WTC11 (cell line): Measurements from ENCODE around the gene VWA8. TPM values are rescaled to one million over a fixed set of nuclear protein-coding genes. Genes with fewer than 3 reads are reported as not detected.

Source experiments
- ATAC-seq: fragments of 200-7000 bp; cut with Tn5 transposase; 2 replicates; pipeline ENCODE4 v1.10.0; 2021; ENCODE audit warnings: mild to moderate bottlenecking, moderate library complexity
- CTCF ChIA-PET: fragments of 300-600 bp; sonication (Branson Sonifier 250); formaldehyde crosslinking; loops from one replicate; lab custom pipeline; 2021; ENCODE audit warnings: antibody characterized with exemption; lab: Charles Lee
- POLR2A ChIA-PET: fragments of 350-600 bp; sonication (Branson Sonifier 250); formaldehyde crosslinking; loops from one replicate; lab custom pipeline; 2021; ENCODE audit warnings: antibody characterized with exemption; lab: Charles Lee
- DNase-seq: peaks from one replicate; pipeline ENCODE4 v3.0.0; 2021; ENCODE audit warnings: low spot score
- H3K27ac Mint-ChIP-seq: 2 replicates; pipeline ENCODE4 v1.8.0; 2021; ENCODE audit warnings: mixed read lengths
- H3K27me3 Mint-ChIP-seq: 2 replicates; pipeline ENCODE4 v1.8.0; 2021; ENCODE audit warnings: low read depth, mild to moderate bottlenecking, moderate library complexity, mixed read lengths
- H3K36me3 Mint-ChIP-seq: 2 replicates; pipeline ENCODE4 v1.8.0; 2021; ENCODE audit warnings: mixed read lengths
- H3K4me1 Mint-ChIP-seq: 2 replicates; pipeline ENCODE4 v1.8.0; 2022; ENCODE audit warnings: mixed read lengths
- H3K4me3 Mint-ChIP-seq: 2 replicates; pipeline ENCODE4 v1.8.0; 2021; ENCODE audit warnings: mild to moderate bottlenecking, moderate library complexity, mixed read lengths
- H3K9me3 Mint-ChIP-seq: 2 replicates; pipeline ENCODE4 v1.8.0; 2021; ENCODE audit warnings: mixed read lengths
- ETV6 ChIP-seq: sonication (generic); formaldehyde crosslinking; IDR thresholded peaks from 2 replicates; pipeline ENCODE4 v1.8.1; 2022; ENCODE audit warnings: mild to moderate bottlenecking, missing genetic modification reagents
- GTF2I ChIP-seq: fragments of 250-450 bp; sonication (Bioruptor Pico); conservative IDR thresholded peaks from 2 replicates; pipeline ENCODE4 v1.4.0; 2021; ENCODE audit warnings: mild to moderate bottlenecking
- MYBL2 ChIP-seq: sonication (generic); formaldehyde crosslinking; IDR thresholded peaks from 2 replicates; pipeline ENCODE4 v1.8.1; 2023; ENCODE audit warnings: mild to moderate bottlenecking, moderate library complexity, missing genetic modification reagents
- SMAD4 ChIP-seq: sonication (generic); formaldehyde crosslinking; IDR thresholded peaks from 2 replicates; pipeline ENCODE4 v1.8.0; 2022; ENCODE audit warnings: mild to moderate bottlenecking, missing genetic modification reagents
- SOX15 ChIP-seq: fragments of 250-450 bp; sonication (Bioruptor Pico); IDR thresholded peaks from 2 replicates; pipeline ENCODE4 v1.9.0; 2021; ENCODE audit warnings: mild to moderate bottlenecking
- TP53 ChIP-seq: sonication (generic); formaldehyde crosslinking; IDR thresholded peaks from 2 replicates; pipeline ENCODE4 v1.8.1; 2023; ENCODE audit warnings: mild to moderate bottlenecking, missing genetic modification reagents
- ZNF317 ChIP-seq: sonication (generic); formaldehyde crosslinking; IDR thresholded peaks from 2 replicates; pipeline ENCODE4 v1.8.1; 2023; ENCODE audit warnings: low read depth, mild to moderate bottlenecking, moderate library complexity, missing genetic modification reagents, borderline replicate concordance
- ZNF416 ChIP-seq: fragments of 250-450 bp; sonication (Bioruptor Pico); IDR thresholded peaks from 2 replicates; pipeline ENCODE4 v1.9.0; 2021; ENCODE audit warnings: mild to moderate bottlenecking, inconsistent platforms
- total RNA-seq: library from RNA; stranded (reverse); gene quantifications from 3 replicates; pipeline ENCODE4 v1.2.3, GENCODE V29; 2021
- TF ChIP-seq, protein P1 (sequence below): sonication (generic); formaldehyde crosslinking; IDR thresholded peaks from 2 replicates; pipeline ENCODE4 v1.8.1; 2023; ENCODE audit warnings: mild to moderate bottlenecking, missing genetic modification reagents
- TF ChIP-seq, protein P2 (sequence below): sonication (generic); formaldehyde crosslinking; IDR thresholded peaks from 2 replicates; pipeline ENCODE4 v1.8.1; 2023; ENCODE audit warnings: mild to moderate bottlenecking, missing genetic modification reagents, moderate library complexity
- TF ChIP-seq, protein P3 (sequence below): sonication (generic); formaldehyde crosslinking; IDR thresholded peaks from 2 replicates; pipeline ENCODE4 v1.8.0; 2023; ENCODE audit warnings: mild to moderate bottlenecking, missing genetic modification reagents
- TF ChIP-seq, protein P4 (sequence below): fragments of 200-600 bp; IDR thresholded peaks from 2 replicates; pipeline ENCODE4 v1.8.0; 2022; ENCODE audit warnings: antibody characterized with exemption

Gene VWA8
- total RNA-seq, 1 experiment from 2014 or later = 19.9 TPM

DNA sequence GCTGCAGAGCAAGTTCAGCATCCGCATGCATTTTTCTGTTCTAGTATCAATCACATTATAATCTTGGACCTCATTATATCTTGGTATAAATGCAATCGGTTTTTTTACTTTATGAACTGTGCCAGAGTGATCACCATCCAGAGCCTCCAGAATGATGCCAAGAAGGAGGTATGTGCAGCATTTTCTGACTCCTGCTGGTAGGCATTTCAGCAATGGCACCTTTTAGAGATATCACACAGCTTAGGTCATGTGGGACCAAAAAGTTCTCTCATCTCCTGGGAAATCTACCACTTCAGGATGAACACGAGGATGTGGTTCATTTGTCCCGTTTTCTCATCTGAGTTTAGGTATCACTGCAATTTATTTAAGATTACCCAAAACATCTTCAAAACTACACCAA lies 220.4 kb downstream of the VWA8 start (continued):
- TF ChIP-seq, protein P1, sequence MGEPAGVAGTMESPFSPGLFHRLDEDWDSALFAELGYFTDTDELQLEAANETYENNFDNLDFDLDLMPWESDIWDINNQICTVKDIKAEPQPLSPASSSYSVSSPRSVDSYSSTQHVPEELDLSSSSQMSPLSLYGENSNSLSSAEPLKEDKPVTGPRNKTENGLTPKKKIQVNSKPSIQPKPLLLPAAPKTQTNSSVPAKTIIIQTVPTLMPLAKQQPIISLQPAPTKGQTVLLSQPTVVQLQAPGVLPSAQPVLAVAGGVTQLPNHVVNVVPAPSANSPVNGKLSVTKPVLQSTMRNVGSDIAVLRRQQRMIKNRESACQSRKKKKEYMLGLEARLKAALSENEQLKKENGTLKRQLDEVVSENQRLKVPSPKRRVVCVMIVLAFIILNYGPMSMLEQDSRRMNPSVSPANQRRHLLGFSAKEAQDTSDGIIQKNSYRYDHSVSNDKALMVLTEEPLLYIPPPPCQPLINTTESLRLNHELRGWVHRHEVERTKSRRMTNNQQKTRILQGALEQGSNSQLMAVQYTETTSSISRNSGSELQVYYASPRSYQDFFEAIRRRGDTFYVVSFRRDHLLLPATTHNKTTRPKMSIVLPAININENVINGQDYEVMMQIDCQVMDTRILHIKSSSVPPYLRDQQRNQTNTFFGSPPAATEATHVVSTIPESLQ = no peak
- no peak for TF ChIP-seq SOX15
- TF ChIP-seq ZNF317 (CRISPR knock-in tag) = no peak
- TF ChIP-seq TP53 = no peak
- TF ChIP-seq, protein P2, sequence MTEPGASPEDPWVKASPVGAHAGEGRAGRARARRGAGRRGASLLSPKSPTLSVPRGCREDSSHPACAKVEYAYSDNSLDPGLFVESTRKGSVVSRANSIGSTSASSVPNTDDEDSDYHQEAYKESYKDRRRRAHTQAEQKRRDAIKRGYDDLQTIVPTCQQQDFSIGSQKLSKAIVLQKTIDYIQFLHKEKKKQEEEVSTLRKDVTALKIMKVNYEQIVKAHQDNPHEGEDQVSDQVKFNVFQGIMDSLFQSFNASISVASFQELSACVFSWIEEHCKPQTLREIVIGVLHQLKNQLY (CRISPR knock-in tag) = no peak

DNA sequence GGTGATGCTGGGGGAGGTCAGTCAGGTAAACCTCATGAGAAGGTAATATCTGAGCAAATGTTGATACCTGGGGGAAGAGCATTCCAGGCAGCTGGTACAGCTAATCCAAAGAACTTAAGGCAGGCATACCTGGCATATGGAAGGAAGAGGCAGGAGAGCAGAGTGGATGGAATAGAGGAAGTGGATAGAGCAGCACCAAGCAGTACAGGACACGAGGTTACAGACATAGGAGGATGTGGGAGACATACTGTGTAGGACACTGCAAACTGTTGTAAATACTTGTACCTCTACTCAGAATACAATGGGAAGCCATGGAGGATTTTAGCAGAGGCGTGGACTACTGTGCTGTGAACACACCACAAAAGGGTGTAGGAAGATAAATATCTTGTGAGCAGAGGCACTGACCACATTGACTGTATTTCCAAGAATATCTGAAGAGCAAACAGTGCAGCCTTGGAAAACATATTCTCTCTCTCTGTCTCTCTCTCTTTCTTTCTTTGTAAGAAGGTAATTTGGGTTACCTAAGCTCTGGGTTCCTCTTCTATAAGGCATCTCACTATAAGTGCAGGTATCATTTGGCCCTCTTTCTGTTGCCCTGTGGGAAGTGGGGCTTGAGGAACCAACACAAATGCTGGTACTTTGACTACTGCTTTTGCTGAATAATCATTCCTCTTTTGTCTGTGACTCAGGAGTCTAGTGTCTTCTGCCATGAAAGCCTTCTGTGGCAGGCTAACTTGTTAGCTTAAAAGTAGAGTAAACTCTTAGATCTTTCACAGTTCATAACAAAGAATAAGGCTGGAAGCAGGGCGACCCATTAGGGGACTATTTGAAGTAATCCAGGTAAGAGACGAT lies 238.0 kb downstream of the VWA8 start:
- DNase-seq (no peak), ATAC-seq (no peak)
- H3K36me3 Mint-ChIP-seq = no peaks in the 10 kb centered on the region
- CTCF ChIA-PET = no interaction called here
- TF ChIP-seq, protein P2 (CRISPR knock-in tag) = no peak
- no peak overlapping the region for H3K27ac Mint-ChIP-seq
- no peaks in the 10 kb centered on the region for H3K4me1 Mint-ChIP-seq
- no peaks in the 10 kb centered on the region for H3K27me3 Mint-ChIP-seq
- H3K4me3 Mint-ChIP-seq = no peak overlapping the region
- POLR2A ChIA-PET = no interaction called here
- H3K9me3 Mint-ChIP-seq = no peaks in the 10 kb centered on the region

DNA sequence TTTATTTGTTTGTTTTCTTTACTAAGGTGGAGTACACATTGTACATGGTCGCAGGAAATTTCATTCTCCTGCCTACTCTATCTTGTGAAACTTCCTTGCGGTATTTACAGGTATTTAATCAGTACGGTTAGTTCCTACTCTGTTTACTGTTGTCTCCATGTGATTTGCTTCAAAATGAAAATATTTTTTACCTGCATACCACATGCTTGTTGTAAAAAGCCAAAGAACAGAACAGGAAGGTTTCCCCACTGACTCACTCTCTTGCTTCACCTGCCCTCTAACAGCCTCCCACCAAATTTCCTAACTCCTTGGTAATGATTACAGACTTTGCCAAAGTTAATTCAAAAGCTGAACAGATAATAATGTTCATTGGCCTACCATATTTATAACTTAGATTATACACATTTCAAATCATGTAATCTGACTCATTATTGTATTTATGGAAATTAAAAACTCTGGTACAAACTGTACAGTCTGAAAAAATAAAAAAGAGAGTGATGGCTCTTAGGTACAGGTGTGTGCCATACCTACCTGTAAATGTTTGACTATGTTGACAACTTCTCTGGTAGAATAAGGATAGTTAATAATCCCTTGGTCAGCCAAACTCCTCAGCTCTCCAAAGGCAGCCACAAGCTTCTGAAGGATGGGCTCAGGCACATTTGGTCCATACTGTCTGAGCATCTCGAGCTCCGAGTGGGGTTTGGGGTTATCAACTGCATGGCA lies 239.9 kb downstream of the VWA8 start:
- no peaks in the 10 kb centered on the region for H3K9me3 Mint-ChIP-seq
- no peaks in the 10 kb centered on the region for H3K36me3 Mint-ChIP-seq
- H3K27me3 Mint-ChIP-seq = no peaks in the 10 kb centered on the region
- ChIA-PET POLR2A (no interaction called here), CTCF (no interaction called here)
- TF ChIP-seq ETV6 (CRISPR knock-in tag) (no peak), ZNF416 (CRISPR knock-in tag) (no peak), GTF2I (CRISPR knock-in tag) (no peak), SMAD4 (CRISPR knock-in tag) (no peak), MYBL2 (no peak)
- TF ChIP-seq, protein P3, sequence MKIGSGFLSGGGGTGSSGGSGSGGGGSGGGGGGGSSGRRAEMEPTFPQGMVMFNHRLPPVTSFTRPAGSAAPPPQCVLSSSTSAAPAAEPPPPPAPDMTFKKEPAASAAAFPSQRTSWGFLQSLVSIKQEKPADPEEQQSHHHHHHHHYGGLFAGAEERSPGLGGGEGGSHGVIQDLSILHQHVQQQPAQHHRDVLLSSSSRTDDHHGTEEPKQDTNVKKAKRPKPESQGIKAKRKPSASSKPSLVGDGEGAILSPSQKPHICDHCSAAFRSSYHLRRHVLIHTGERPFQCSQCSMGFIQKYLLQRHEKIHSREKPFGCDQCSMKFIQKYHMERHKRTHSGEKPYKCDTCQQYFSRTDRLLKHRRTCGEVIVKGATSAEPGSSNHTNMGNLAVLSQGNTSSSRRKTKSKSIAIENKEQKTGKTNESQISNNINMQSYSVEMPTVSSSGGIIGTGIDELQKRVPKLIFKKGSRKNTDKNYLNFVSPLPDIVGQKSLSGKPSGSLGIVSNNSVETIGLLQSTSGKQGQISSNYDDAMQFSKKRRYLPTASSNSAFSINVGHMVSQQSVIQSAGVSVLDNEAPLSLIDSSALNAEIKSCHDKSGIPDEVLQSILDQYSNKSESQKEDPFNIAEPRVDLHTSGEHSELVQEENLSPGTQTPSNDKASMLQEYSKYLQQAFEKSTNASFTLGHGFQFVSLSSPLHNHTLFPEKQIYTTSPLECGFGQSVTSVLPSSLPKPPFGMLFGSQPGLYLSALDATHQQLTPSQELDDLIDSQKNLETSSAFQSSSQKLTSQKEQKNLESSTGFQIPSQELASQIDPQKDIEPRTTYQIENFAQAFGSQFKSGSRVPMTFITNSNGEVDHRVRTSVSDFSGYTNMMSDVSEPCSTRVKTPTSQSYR (CRISPR knock-in tag) = no peak
- TF ChIP-seq, protein P4, sequence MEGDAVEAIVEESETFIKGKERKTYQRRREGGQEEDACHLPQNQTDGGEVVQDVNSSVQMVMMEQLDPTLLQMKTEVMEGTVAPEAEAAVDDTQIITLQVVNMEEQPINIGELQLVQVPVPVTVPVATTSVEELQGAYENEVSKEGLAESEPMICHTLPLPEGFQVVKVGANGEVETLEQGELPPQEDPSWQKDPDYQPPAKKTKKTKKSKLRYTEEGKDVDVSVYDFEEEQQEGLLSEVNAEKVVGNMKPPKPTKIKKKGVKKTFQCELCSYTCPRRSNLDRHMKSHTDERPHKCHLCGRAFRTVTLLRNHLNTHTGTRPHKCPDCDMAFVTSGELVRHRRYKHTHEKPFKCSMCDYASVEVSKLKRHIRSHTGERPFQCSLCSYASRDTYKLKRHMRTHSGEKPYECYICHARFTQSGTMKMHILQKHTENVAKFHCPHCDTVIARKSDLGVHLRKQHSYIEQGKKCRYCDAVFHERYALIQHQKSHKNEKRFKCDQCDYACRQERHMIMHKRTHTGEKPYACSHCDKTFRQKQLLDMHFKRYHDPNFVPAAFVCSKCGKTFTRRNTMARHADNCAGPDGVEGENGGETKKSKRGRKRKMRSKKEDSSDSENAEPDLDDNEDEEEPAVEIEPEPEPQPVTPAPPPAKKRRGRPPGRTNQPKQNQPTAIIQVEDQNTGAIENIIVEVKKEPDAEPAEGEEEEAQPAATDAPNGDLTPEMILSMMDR = no peak
- no peak overlapping the region for H3K27ac Mint-ChIP-seq
- no peak overlapping the region for H3K4me3 Mint-ChIP-seq
- DNase-seq (no peak), ATAC-seq (no peak)
- no peaks in the 10 kb centered on the region for H3K4me1 Mint-ChIP-seq
